Kidney (tissue), 14 donors: ENCODE measurements around the gene RAD21L1. TPM values are rescaled to one million over a fixed set of nuclear protein-coding genes. Genes with fewer than 3 reads are reported as not detected.

Source experiments
- DNase-seq, 5 donors: peaks; one replicate each; pipeline ENCODE4 v3.0.0-alpha.2; 2013 to 2020
- FAIRE-seq: peaks from 2 replicates; lab custom pipeline; 2012; peaks lifted over from hg19 to GRCh38; lab: Jason Lieb, UNC
- H3K27ac ChIP-seq, 2 donors: one replicate each; pipeline ENCODE4 v1.7.0; 2013; ENCODE audit warnings: low read depth in 2 of 2, low read length in 2 of 2, inconsistent platforms in 1 of 2
- H3K27me3 ChIP-seq: one replicate; pipeline ENCODE4 v1.7.1; 2013; ENCODE audit warnings: low read length, inconsistent platforms; ENCODE audit not compliant: control insufficient read depth, insufficient read depth
- H3K36me3 ChIP-seq, 3 donors: one replicate each; pipeline versions ENCODE4 v1.7.0 to v1.7.1; 2013; ENCODE audit warnings: low read length in 3 of 3, control low read depth in 1 of 3, inconsistent platforms in 1 of 3; ENCODE audit not compliant: insufficient read depth in 3 of 3, control insufficient read depth in 2 of 3
- H3K4me1 ChIP-seq, 3 donors: one replicate each; pipeline versions ENCODE4 v1.7.0 to v1.7.1; 2013; ENCODE audit warnings: low read length in 3 of 3, inconsistent platforms in 1 of 3, low read depth in 1 of 3; ENCODE audit not compliant: control insufficient read depth in 2 of 3, insufficient read depth in 2 of 3
- H3K4me3 ChIP-seq, 3 donors: one replicate each; pipeline versions ENCODE4 v1.7.0 to v1.8.1; 2013; ENCODE audit warnings: low read length in 3 of 3, control low read depth in 1 of 3, inconsistent platforms in 1 of 3
- H3K9ac ChIP-seq, 3 donors: one replicate each; pipeline versions ENCODE4 v1.7.0 to v1.7.1; 2013; ENCODE audit warnings: low read length in 3 of 3, control low read depth in 1 of 3, inconsistent platforms in 1 of 3
- H3K9me3 ChIP-seq, 3 donors: one replicate each; pipeline versions ENCODE4 v1.7.0 to v1.7.1; 2013; ENCODE audit warnings: low read length in 3 of 3, control low read depth in 1 of 3, inconsistent platforms in 1 of 3; ENCODE audit not compliant: control insufficient read depth in 2 of 3, insufficient read depth in 1 of 3
- intact Hi-C: fragments of 100-400 bp; cut with DNase I; formaldehyde crosslinking; loops from one replicate; pipeline ENCODE4 v1.11.1; 2022
- polyA plus RNA-seq: library from polyadenylated mRNA; stranded (reverse); fragments of 350-450 nt; fragmentation: Illumina TruSeq; extraction: RNeasy Lipid Tissue Mini Kit (QIAGEN cat#74804); gene quantifications from one replicate; pipeline ENCODE4 v1.2.3, GENCODE V29; 2014; ENCODE audit warnings: low read depth, low replicate concordance; ENCODE audit not compliant: insufficient read depth
- total RNA-seq: library from RNA; stranded (reverse); fragmentation: NEBNext Ultra II Directional; extraction: Animal tissue kit (Norgen Biotek cat#: 25700); gene quantifications from one replicate; pipeline ENCODE4 v1.2.1, GENCODE V29; 2021
- TF ChIP-seq, protein P1 (sequence below): IDR thresholded peaks from 3 replicates; pipeline ENCODE4 v1.5.1; 2012; ENCODE audit warnings: mild to moderate bottlenecking, moderate library complexity, borderline replicate concordance; ENCODE audit not compliant: insufficient read depth; ENCODE audit errors: extremely low read depth
- donor health status: control.
- donor health status: control.
- donor health status: control.
- donor health status: control.
- donor health status: control.
- donor health status: DM: yes; HTN: yes; CAD: no.
- donor health status: Normal renal cell carcinoma (clear cell type).

The RAD21L1 gene
- total and polyA plus RNA-seq, 2 donors from 2014 or later = not detected

DNA sequence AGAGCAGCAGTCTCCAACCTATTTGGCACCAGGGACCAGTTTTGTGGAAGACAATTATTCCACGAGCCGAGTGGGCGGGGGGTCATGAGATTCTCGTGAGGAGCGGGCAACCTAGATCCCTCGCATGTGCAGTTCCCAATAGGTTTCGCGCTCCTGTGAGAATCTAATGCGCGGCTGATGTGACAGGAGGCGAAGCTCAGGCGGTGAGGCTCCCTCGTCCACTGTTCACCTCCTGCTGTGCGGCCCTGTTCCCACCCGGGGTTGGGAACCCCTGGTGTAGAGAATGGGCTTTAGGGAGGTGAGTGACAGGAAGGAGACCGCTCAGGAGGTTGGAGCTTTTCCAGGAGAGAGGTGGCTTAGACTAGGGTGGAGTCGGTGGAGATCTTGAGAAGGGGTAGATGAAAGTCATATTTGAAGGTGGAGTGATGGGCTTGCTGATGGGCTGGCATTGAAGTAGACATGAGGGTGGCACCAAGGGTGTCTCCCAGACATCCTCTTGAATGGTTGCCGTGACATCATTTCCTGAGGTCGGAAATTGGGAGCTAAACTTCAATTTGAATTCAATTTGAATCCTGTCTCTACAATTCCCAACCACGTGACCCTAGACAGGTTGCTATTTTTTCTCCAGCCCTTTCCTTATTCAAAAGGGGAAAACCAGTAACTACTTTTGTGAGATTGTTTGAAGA is 1.5 kb upstream of the RAD21L1 start:
- no peak for FAIRE-seq
- Histone ChIP-seq H3K36me3 (no peaks in the 10 kb centered on the region), H3K27me3 (peaks cover 19% of the 10 kb centered on the region), H3K4me1 (no peaks in the 10 kb centered on the region), H3K9ac (no peak overlapping the region), H3K9me3 (no peaks in the 10 kb centered on the region), H3K4me3 (no peak overlapping the region), H3K27ac (no peak overlapping the region)
- intact Hi-C loops = no loop called here
- DNase-seq = peak in 2 of 5 donors; percentile 48 to 57
- TF ChIP-seq, protein P1, sequence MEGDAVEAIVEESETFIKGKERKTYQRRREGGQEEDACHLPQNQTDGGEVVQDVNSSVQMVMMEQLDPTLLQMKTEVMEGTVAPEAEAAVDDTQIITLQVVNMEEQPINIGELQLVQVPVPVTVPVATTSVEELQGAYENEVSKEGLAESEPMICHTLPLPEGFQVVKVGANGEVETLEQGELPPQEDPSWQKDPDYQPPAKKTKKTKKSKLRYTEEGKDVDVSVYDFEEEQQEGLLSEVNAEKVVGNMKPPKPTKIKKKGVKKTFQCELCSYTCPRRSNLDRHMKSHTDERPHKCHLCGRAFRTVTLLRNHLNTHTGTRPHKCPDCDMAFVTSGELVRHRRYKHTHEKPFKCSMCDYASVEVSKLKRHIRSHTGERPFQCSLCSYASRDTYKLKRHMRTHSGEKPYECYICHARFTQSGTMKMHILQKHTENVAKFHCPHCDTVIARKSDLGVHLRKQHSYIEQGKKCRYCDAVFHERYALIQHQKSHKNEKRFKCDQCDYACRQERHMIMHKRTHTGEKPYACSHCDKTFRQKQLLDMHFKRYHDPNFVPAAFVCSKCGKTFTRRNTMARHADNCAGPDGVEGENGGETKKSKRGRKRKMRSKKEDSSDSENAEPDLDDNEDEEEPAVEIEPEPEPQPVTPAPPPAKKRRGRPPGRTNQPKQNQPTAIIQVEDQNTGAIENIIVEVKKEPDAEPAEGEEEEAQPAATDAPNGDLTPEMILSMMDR = no peak

DNA sequence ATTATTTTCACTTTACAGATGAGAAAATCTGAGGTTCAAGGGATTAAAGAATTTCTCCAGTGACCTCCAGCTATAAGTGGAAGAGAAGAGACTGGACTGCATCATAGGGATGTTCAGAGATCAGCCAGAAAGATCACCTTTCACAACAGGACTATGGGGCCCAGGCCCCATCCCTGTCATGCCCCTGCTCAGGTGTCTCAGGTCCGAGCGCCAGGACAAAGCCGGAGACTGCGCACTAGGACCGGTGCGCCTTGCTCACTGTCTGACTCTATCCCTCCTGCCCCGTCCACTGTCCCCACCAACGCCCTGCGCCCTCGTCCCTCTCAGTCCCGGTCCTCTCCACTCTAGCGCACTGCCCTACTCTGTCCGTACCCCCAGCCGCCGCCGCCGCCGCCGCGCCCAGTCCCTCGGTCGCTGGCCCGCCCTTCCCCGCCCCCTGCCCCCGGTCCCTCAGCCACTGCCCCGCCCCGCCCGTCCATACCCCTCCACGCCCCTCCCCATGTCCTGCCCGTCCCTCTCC is 521 bp upstream of the RAD21L1 start:
- H3K36me3 ChIP-seq = no peaks in the 10 kb centered on the region
- H3K9me3 ChIP-seq = no peaks in the 10 kb centered on the region
- DNase-seq (peak in 2 of 5 donors; percentile 17 to 64), FAIRE-seq (no peak)
- peaks cover 19% of the 10 kb centered on the region for H3K27me3 ChIP-seq
- H3K27ac ChIP-seq = no peak overlapping the region
- H3K4me1 ChIP-seq = no peaks in the 10 kb centered on the region
- peak overlapping the region; percentile 42 to 47 (median 43) for H3K4me3 ChIP-seq
- TF ChIP-seq, protein P1 = no peak
- no peak overlapping the region for H3K9ac ChIP-seq
- intact Hi-C loops = no loop called here

DNA sequence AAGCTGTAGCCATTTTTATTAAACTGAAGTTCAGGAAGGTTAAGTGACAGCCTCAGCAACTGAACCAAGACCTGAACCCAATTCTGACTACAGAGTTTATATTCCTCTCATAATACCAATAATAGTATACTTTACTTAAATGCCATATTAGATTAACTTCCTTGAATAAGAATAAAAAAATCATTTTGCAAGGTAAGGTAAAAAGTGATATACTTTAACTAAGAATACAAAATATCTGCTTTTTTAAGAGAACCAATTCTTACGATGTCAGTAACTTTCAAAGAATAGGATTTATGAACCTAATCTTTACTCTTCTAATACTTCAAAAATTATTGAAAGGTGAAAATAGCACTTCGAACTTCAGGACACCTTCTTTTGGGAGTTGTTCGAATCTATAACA is 3.7 kb downstream of the RAD21L1 start:
- H3K36me3 ChIP-seq = no peaks in the 10 kb centered on the region
- TF ChIP-seq, protein P1 = no peak
- no peak overlapping the region for H3K9ac ChIP-seq
- intact Hi-C loops = no loop called here
- no peaks in the 10 kb centered on the region for H3K9me3 ChIP-seq
- DNase-seq = no peak
- no peaks in the 10 kb centered on the region for H3K4me1 ChIP-seq
- no peak for FAIRE-seq
- H3K27ac ChIP-seq = no peak overlapping the region
- peaks cover 19% of the 10 kb centered on the region for H3K27me3 ChIP-seq
- H3K4me3 ChIP-seq = no peak overlapping the region
